Mesenteric fat pad (tissue), 1 donor: ENCODE measurements around the gene FRY. TPM values are rescaled to one million over a fixed set of nuclear protein-coding genes. Genes with fewer than 3 reads are reported as not detected.

ENCODE experiments used
- DNase-seq: peaks from one replicate; pipeline ENCODE4 v3.0.0-alpha.2; 2020; ENCODE audit warnings: low spot score
- total RNA-seq: library from RNA; stranded (reverse); fragmentation: NEBNext Ultra II Directional; extraction: Animal tissue kit (Norgen Biotek cat#: 25700); gene quantifications from one replicate; pipeline ENCODE4 v1.2.1, GENCODE V29; 2021
- donor health status: DM: yes; HTN: yes; CAD: no.

Gene FRY
- total RNA-seq, 1 donor from 2014 or later: 31.8 TPM

- DNase-seq: no peak
These were observed 178.5 kb downstream of the FRY start for GRCh38 chr13:32210101-32210500.

GRCh38 chr13:32211813-32212212, 180.2 kb downstream of the FRY start:
- no peak for DNase-seq

GRCh38 chr13:32212421-32212820, 180.8 kb downstream of the FRY start:
- no peak for DNase-seq

- DNase-seq: no peak
These were observed 182.1 kb downstream of the FRY start for GRCh38 chr13:32213626-32214025.

- no peak for DNase-seq
These were observed 182.5 kb downstream of the FRY start for GRCh38 chr13:32214071-32214470.

GRCh38 chr13:32216281-32216680, 184.7 kb downstream of the FRY start:
- DNase-seq: no peak

GRCh38 chr13:32222046-32222676, 190.6 kb downstream of the FRY start:
- no peak for DNase-seq

- DNase-seq: no peak
These were observed 193.3 kb downstream of the FRY start for GRCh38 chr13:32224916-32225315.

GRCh38 chr13:32225481-32225931, 193.9 kb downstream of the FRY start:
- DNase-seq: no peak

- no peak for DNase-seq
These were observed 196.9 kb downstream of the FRY start for GRCh38 chr13:32228330-32229041.

GRCh38 chr13:32229443-32229842, 197.9 kb downstream of the FRY start:
- DNase-seq: no peak

GRCh38 chr13:32232263-32232662, 200.7 kb downstream of the FRY start:
- no peak for DNase-seq

- DNase-seq: no peak
These were observed 201.5 kb downstream of the FRY start for GRCh38 chr13:32233062-32233461.

- DNase-seq: no peak
These were observed 203.3 kb downstream of the FRY start for GRCh38 chr13:32234914-32235313.

GRCh38 chr13:32237681-32238080, 206.1 kb downstream of the FRY start:
- DNase-seq: no peak

GRCh38 chr13:32243695-32244094, 212.1 kb downstream of the FRY start:
- DNase-seq: no peak

- no peak for DNase-seq
These were observed 214.0 kb downstream of the FRY start for GRCh38 chr13:32245555-32245954.

GRCh38 chr13:32246468-32246867, 214.9 kb downstream of the FRY start:
- DNase-seq: no peak

GRCh38 chr13:32247887-32248286, 216.3 kb downstream of the FRY start:
- no peak for DNase-seq

GRCh38 chr13:32248801-32249200, 217.2 kb downstream of the FRY start:
- no peak for DNase-seq

- no peak for DNase-seq
These were observed 221.4 kb downstream of the FRY start for GRCh38 chr13:32252812-32253438.

- DNase-seq: no peak
These were observed 222.4 kb downstream of the FRY start for GRCh38 chr13:32253911-32254399.
